ENCODE results near the gene P2RY8. TPM values are rescaled to one million over a fixed set of nuclear protein-coding genes. Genes with fewer than 3 reads are reported as not detected.
"Not testable (repeated sequence)": the region's sequence is repeated elsewhere in the genome, so short reads cannot be mapped to it uniquely, and the experiment has no call there.

The P2RY8 gene
- total RNA-seq, 1 experiment from 2014 or later: not detected

DNA sequence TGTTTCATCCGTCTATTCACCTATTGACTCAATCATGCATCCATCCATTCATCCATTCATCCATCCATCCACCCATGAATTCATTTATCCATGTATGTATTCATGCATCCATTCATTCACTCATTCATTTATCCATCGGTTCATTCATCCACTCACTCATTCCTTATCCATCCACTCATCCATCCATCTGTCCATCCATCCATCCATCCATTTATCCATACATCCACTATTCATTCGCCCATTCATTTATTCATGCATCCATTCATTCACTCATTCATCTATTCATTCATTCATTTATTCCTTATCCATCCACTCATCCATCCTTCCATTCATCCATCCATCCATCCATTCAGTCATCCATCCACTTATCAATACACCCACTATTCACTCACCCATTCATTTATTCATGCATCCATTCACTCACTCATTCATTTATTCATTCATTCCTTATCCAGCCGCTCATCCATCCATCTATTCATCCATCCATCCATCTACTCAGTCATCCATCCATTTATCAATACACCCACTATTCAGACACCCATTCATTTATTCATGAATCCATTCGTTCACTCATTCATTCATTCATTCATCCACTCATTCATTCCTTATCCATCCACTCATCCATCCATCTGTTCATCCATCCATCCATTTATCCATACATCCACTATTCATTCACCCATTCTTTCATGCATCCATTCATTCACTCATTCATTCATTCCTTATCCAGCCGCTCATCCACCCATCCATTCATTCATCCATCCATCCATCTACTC is 11.2 kb downstream of the P2RY8 start:
- DNase-seq (ENCODE audit: low spot score): no peak
- in situ Hi-C loops (cut with HindIII; ENCODE audit: low sequenced_read_pairs): no loop called here

DNA sequence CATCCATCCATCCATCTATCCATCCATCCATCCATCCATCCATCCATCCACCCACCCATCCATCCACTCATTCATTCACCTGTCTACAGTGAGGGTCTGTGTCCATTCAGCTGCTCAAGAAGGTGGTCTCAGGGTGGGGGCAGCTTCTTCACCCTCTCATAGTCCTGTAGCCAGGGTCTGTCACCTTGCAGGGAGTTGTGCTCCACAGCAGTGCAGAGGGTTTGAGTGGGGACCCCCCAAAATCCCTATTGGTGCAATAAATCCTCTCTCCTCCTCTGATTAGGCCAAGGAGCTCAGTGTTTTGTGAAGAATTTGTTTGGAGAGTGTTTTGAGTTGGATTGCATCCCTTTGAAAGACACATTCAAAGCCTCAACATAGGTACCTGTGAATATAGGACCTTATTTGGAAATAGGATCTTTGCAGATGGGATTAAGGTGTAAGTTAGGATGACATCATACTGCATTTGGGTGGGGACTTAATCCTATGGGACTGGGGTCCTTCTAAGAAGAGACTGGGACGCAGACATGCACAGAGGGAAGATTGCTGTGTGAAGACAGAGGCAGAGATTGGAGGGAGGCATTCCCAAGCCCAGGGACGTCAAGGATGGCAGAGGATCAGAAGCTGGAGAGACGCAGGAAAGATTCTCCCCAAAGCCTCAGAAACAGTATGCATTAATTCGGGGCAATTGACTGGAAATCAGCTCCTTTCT is 12.0 kb downstream of the P2RY8 start:
- DNase-seq (ENCODE audit: low spot score): no peak
- in situ Hi-C loops (cut with HindIII; ENCODE audit: low sequenced_read_pairs): no loop called here

DNA sequence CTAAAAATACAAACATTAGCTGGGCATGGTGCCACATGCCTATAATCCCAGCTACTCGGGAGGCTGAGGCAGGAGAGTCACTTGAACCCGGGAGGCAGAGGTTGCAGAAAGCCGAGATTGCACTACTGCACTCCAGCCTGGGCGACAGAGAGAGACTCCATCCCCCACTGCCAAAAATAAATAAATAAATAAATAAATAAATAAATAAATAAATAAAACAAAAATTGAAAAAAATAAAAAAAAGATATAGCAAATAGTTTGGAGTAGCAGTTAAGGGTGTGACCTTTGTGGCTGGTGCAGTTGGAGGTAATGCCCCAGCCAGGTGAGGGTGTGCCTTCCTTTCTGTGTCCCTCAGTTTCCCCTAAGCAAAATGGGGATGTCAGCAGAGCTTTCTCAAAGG is 14.1 kb downstream of the P2RY8 start:
- in situ Hi-C loops (cut with HindIII; ENCODE audit: low sequenced_read_pairs): not testable (repeated sequence)

DNA sequence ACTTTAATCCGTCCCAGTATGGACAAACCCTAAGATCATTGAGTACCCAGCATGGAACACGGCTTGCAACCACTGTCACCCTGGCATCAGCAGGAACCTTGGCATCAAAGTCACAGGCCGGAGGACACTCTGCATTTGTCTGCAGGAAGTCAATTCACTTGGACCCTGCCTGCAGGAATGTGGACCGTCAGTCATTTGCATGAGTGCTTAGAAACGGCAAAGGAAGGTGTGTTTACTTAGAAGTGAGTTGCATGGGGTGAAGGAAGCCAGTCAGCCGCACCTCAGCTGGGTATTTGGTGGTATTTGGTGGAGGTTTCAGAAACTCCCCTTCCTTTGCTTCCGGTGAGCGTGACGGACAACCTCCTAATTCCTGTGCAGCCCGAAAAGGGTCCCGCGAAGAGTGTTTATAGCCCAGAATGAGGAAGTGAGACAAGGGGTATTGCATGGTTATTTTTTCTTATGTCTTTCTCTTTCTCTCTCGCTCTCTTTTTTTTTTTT is 15.5 kb downstream of the P2RY8 start:
- in situ Hi-C loops (cut with HindIII; ENCODE audit: low sequenced_read_pairs): no loop called here
- no peak for DNase-seq (ENCODE audit: low spot score)

More for the DNA sequence above, 14.1 kb downstream of the P2RY8 start:
- DNase-seq (ENCODE audit: low spot score): not testable (repeated sequence)

DNA sequence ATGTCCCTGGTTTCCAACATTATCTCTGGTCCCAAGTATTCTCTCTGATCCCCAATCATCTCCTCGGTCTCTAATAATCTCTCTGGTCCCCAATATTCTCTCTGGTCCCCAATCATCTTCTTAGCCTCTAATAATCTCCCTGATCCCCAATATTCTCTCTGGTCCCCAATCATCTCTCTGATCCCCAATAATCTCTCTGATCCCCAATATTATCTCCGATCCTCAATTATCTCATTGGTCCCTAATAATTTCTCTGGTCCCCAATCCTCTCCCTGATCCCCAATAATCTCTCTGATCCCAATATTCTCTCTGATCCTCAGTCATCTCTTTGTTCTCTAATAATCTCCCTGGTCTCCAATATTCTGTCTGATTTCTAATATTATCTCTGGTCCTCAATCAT is 16.6 kb downstream of the P2RY8 start:
- in situ Hi-C loops (cut with HindIII; ENCODE audit: low sequenced_read_pairs): no loop called here
- DNase-seq (ENCODE audit: low spot score): no peak

DNA sequence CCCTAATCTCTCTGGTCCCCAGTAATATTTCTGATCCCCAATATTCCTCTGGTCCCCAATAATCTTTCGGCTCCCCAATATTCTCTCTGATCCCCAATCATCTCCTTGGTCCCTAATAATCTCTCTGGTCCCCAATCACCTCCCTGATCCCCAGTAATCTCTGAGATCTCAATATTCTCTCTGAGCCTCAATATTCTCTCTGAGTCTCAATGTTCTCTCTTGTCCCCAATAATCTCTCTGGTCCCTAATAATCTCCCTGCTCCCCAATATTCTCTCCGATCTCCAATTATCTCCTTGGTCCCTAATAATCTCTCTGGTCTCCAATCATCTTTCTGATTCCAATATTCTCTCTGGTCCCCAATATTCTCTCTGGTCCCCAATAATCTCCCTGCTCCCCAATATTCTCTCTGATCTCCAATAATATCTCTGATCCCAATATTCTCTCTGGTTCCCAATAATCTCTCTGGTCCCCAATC is 17.9 kb downstream of the P2RY8 start:
- in situ Hi-C loops (cut with HindIII; ENCODE audit: low sequenced_read_pairs): no loop called here
- DNase-seq (ENCODE audit: low spot score): no peak

DNA sequence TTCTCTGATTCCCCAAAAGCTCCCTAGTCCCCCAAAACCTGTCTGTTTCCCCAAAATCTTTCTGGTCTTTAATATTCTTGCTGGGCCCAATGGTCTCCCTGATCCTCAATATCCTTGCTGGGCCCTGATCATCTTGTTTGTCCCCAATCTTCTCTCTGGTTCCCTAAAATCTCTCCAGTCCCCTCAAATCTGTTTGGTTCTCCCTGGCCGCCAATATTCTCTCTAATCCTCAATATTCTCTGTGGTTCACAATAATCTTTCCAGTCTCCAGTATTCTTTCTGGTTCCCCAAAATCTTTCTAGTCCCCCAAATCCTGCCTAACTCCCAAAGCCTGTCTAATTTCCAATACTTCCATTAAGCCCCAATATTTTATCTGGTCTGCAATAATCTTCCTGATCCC is 18.5 kb downstream of the P2RY8 start:
- DNase-seq (ENCODE audit: low spot score): no peak
- in situ Hi-C loops (cut with HindIII; ENCODE audit: low sequenced_read_pairs): no loop called here

DNA sequence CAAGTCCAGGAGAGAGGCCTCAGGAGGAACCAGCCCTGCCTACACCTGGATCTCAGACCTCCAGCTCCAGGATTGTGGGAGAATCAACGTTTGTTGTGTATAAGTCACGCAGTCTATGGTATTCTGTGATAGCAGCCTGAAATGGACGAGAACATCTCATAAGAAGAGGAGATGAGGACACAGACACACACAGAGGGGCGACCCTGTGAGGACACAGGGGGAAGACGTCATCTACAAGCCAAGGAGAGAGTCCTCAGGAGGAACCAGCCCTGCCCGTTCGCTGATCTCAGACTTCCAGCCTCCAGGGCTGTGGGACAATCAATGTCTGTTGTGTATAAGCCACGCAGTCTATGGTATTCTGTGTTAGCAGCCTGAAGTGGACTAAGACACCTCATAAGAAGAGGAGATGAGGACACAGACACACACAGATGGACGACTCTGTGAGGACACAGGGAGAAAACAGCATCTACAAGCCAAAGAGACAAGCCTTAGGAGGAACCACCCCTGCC is 20.3 kb downstream of the P2RY8 start:
- no peak for DNase-seq (ENCODE audit: low spot score)
- in situ Hi-C loops (cut with HindIII; ENCODE audit: low sequenced_read_pairs): no loop called here

DNA sequence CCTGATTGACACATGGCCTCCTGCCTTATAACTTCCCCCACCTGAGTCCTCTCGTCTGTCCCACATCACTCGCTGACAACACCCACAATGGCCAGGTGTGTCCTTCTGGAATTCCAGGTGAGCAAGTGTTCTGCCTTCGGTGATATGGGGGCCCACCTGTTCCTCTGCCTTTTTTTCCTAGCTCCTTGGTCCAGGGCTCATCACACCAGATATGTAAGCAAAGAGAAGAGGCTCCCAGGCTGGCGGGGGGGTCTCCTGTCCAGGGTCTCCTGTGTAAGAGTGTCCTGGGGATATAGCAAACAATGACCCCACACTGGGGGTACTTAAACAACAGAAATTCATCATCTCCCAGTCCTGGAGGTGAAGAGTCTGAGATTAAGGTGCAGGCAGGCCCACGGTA is 25.2 kb downstream of the P2RY8 start:
- no peak for DNase-seq (ENCODE audit: low spot score)
- in situ Hi-C loops (cut with HindIII; ENCODE audit: low sequenced_read_pairs): no loop called here

DNA sequence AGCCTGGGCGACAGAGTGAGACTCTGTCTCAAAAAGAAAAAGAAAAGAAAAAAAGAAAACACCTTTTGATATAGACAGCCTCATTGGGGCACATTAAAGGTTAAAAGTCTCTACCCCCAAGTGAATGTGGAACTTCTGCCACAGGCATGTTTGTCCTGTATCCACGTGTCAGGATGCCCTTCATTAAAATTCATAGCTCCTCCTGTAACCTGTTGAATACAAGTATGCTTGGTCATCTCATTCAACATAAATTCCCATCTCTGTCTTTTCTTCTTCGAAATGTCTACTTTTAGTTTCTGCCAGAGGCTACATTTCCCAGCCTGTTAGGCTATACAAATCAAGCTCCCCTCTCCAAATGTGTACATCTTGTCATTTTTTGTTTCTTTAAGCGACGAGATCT is 25.8 kb downstream of the P2RY8 start:
- in situ Hi-C loops (cut with HindIII; ENCODE audit: low sequenced_read_pairs): no loop called here
- DNase-seq (ENCODE audit: low spot score): no peak

DNA sequence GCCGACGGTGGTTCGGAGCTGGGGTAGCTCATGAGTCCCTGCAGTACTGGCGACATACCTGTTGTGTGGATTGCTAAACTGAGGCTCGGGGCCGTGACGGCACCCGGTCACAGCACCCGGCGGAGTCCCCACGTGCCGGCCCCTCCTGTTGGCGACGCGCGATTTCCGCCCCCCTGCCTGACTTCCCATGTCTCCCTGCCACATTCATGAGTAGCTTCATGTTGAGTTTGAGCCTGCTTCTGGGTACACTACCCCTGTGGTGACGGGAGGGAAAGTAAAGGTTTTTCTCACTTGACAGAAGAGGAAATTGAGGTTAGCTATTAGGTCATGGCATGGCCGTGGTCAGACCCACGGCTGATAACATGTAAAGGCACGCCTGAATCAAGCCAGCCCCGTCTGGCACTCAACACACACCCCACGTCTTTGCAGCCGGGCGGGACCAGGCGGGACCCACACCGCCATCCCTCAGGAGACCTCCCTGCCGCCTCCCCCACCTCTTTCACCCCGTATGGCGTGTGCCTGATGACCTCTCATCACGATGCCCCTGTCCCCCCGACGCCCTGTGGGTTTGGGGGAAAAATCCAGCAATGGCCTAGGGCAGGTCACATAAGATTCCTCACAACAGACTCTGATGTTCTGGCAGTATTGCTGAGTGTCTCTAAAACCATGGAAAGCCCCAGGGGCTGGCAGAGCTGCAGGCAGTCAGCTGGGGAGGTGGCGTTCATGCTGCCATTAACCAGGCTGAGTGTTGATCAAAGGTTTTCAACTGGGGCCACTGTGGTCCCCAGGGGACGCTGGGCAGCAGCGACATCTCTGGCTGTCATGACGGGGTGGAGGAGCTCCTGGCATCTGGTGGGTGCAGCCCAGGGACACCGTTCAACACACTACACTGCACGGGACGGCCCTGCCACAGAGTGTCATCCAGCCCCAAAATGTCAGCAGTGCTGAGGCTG is 29.2 kb downstream of the P2RY8 start:
- DNase-seq (ENCODE audit: low spot score): no peak
- in situ Hi-C loops (cut with HindIII; ENCODE audit: low sequenced_read_pairs): no loop called here

DNA sequence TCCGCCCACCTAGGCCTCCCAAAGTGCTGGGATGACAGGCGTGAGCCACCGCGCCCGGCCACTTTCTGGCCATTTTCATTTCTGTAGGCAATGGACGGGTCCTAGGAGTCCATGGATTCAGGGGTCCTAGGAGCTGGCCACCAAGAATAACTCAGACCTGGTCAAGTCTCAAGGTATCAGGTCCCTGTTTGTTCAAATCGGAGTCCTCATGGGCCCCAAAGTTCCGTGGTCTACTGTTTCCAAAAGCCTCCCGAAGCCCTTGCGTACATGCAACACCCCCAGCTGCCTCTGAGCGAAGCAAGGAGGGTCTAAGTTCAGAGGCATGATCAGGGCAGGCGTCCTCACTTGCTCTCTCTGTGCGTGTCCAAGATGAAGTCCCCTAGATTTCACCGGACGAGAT is 30.1 kb downstream of the P2RY8 start:
- in situ Hi-C loops (cut with HindIII; ENCODE audit: low sequenced_read_pairs): no loop called here
- no peak for DNase-seq (ENCODE audit: low spot score)

DNA sequence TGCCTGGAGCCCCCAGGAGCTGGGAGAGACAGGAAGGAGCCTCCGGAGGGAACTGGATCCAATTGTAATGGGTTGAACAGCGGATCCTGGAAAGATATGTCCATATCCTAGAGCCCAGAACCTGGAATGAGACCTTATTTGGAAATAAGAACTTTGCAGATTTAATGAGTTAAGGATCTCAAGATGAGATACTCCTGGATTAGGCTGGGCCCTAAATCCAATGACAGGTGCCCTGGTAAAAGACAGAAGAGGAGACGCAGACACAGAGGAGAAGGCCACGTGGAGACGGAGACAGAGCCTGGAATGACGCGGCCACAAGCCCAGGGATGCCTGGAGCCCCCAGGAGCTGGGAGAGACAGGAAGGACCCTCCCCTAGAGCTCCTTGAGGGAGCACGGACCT is 34.1 kb downstream of the P2RY8 start:
- in situ Hi-C loops (cut with HindIII; ENCODE audit: low sequenced_read_pairs): no loop called here

DNA sequence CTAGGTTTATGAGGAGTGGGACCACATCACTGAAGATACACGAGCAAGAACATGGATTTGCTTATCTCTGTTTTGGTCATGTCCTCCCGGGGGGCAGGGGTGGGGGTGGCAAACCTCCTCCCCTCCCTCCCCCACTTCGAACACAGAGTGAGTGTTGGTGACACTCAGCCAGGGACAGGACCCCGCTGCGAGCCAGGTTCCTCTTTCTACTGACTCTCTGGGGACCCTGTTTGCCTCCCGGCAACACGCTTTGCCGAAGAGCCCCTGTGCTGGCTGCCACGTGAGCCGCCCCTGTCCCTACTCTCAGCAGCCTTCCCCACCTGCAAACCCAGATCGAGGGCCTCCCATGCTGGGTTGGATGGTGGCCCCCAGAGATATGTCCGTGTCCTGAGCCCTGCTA is 34.7 kb downstream of the P2RY8 start:
- in situ Hi-C loops (cut with HindIII; ENCODE audit: low sequenced_read_pairs): no loop called here
- no peak for DNase-seq (ENCODE audit: low spot score)

More for the DNA sequence above, 34.1 kb downstream of the P2RY8 start:
- no peak for DNase-seq (ENCODE audit: low spot score)

DNA sequence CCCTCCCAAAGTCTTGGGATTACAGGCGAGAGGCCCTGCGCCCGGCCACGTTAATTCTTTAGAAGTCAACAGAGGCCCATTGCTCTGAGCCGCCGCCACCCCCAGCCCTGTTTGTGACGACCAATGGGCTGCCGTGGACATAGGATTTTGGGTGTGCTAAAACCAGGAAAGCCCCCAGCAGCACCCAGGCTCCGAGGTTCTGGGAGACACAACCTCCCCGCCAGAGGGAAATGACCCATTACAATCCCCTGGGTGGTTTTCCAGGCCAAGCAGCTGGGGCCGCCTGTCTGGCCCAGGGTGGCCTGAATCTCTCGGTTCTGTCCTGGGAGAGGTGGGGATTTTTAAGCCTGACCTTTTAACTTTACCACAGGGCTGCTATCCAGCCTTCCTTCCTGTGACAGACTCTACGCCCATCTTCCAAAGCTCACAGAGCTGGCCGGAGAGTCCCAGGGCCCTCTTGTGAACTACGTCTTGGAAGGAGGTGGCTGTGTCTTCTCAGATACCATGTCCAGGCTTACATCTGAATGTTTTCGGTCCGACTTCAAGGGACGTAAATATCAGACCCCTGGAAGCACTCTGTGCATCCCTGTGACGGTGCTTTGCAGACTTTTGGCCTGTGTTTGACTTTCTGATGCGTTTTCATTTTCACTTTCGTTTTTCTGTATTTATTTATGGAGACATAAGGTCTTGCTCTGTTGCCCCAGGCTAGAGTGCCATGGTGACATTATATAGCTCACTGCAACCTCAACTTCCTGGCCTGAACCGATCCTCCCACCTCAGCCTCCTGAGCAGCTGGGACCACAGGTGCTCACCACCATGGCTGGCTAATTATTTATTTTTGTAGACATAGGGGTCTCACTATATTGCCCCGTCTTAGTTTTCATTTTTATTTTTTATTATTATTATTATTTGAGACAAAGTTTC is 36.0 kb downstream of the P2RY8 start:
- DNase-seq (ENCODE audit: low spot score): no peak
- in situ Hi-C loops (cut with HindIII; ENCODE audit: low sequenced_read_pairs): no loop called here

DNA sequence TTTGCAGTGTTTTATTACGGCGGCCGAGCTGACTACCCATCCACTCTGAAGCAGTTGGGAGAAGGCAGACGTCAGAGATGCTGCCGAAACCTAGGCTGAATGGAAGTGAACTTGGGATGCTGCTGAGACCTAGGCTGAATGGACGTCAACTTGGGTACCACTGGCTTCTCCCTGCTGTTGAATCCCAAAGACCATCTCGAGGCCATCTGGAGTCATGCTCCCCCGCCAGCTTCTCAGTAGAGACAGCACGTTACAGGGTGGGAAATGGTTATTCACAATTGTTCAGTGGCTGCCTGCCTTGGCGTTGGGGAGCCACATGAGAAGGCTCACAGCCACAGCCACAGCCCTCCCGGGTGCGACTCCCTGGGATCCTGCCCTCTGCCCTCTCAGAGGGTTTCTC is 40.9 kb downstream of the P2RY8 start:
- in situ Hi-C loops (cut with HindIII; ENCODE audit: low sequenced_read_pairs): no loop called here
- no peak for DNase-seq (ENCODE audit: low spot score)

DNA sequence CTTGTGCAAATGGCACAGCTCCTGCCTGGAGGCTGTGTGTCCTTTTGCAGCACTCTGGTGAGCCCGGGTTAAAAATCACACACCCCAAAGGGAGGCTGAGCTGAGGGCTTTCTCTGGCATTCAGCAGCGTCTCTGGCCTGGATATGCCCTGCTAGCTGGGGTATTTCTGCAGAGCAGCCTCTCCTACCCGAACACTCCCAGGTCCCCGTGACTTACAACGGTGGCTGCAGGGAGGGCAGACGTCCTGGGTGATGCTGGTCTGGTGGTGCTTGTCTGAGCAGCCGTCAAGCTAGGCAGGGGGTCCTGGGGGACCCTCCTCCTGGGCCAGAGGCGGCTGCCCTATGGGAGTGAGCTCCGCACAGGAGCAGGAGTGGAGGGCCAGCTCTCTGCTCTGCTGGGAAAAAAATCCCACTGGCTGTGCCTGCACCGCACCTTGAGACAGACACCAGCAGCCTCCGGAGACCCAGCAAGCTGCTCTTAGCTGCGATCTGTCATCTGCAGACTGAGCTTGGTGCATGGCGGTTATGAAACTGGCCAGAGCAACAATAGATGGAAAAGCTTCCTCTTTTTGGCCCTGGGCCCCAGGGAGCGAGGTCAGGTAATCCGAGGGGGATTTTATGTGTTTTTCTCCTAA is 43.0 kb downstream of the P2RY8 start:
- in situ Hi-C loops (cut with HindIII; ENCODE audit: low sequenced_read_pairs): no loop called here
- DNase-seq (ENCODE audit: low spot score): no peak

DNA sequence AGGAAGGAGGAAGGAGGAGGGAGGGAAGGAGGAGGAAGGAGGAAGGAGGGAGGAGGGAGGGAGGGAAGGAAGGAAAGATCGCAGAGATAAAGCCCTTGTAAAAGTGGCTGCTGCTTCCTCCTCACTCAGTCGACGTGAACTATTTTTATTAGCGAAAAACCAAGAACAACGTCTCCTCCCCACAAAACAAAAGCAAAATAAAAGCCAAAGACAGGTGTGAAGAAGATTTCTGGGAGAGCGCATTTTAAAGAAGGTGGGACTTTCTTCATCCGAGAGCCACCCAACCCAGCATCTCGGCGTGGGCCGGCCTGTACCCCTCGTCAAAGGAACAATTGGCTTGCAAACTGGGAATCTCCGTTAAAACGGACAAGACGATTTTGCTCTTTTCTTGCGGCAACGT is 43.6 kb downstream of the P2RY8 start:
- in situ Hi-C loops (cut with HindIII; ENCODE audit: low sequenced_read_pairs): no loop called here
- no peak for DNase-seq (ENCODE audit: low spot score)
